ENCODE data around the gene SNRPA. TPM values are rescaled to one million over a fixed set of nuclear protein-coding genes. Genes with fewer than 3 reads are reported as not detected.

Gene SNRPA
- total and polyA plus RNA-seq, 2 of the 13 experiments (the other 11 are each of a cell fraction or from before 2014, with no cell fraction given) = 59.6 to 162 TPM

- BruUV-seq (replicated peaks) = no TSS peak
- Histone ChIP-seq H3K9ac (ENCODE audit: insufficient read depth, low read depth, low read length) (peak overlapping the region; percentile 38; the same call in 1 of the 2 replicates), H3K9me3 (ENCODE audit: low read length) (no peaks in the 10 kb centered on the region), H3K27ac (ENCODE audit: extremely low read length, insufficient read depth, low read length) (no peak overlapping the region), H3K79me2 (ENCODE audit: insufficient read depth, low read length) (no peaks in the 10 kb centered on the region), H4K20me1 (ENCODE audit: insufficient read depth, low read length) (no peaks in the 10 kb centered on the region), H2AFZ (ENCODE audit: low read length) (no peak overlapping the region), H3K27me3 (ENCODE audit: control insufficient read depth in 1 of 2, insufficient read depth in 2 of 2, low read length in 2 of 2) (no peaks in the 10 kb centered on the region), H3K4me3 (replicated peaks in 1 of 3; ENCODE audit: insufficient read depth in 1 of 3, low read depth in 2 of 3, low read length in 3 of 3) (no peak overlapping the region), H3K4me1 (ENCODE audit: insufficient read depth, low read length) (peaks cover 7% of the 10 kb centered on the region; the same call in 1 of the 2 replicates), H3K36me3 (replicated peaks in 1 of 2; ENCODE audit: control insufficient read depth in 1 of 2, insufficient read depth in 2 of 2, low read length in 2 of 2) (peaks cover 8 to 21% of the 10 kb centered on the region in 2 experiments; a peak in 4 of 5 replicates), H3K4me2 (ENCODE audit: low read depth, low read length) (no peak overlapping the region)
- in situ Hi-C loops (cut with HindIII; ENCODE audit: extremely low pct_ligation_motif_present, low pct_unique_long_range_greater_than_20kb) = loop anchor here (5.0 kb wide), 1 partner anchor 40 kb away; no protein-coding TSS in a partner anchor
- intact Hi-C loops (cut with micrococcal nuclease; ENCODE audit: unreplicated experiment) = loop anchor here (1.0 kb wide), 1 partner anchor 39 kb away; no protein-coding TSS in a partner anchor
- ChIA-PET POLR2A (interaction anchor here (0.7 to 1.1 kb wide), 2 partner anchors 40 to 48 kb away, joined by 3 to 4 read pairs; partner anchors contain the start of gene ACTMAP), CTCF (ENCODE audit: low intra/inter-chr PET ratio, low total read pairs) (interaction anchor here (1.4 to 2.2 kb wide), 2 partner anchors 40 to 68 kb away, joined by 5 to 19 read pairs; no protein-coding TSS in a partner anchor)
- FAIRE-seq (peak; percentile 34), ATAC-seq (peak; percentile 98), DNase-seq (ENCODE audit: low spot score) (peak; percentile 50)
- 58% methylated on average over 16 of the region's 18 CpGs for WGBS (ENCODE audit: low lambda C conversion rate)
- TF ChIP-seq ZNF234 (CRISPR knock-in tag; conservative IDR thresholded peaks at IDR 0.05) (no peak), HNF1B (CRISPR knock-in tag; IDR thresholded peaks at IDR 0.05) (no peak), SIN3B (IDR thresholded peaks at IDR 0.05; ENCODE audit: low read length) (0 out of 2 replicates have a peak, but pooled peaks have one; percentile 35), ZBTB37 (CRISPR knock-in tag; IDR thresholded peaks at IDR 0.05) (no peak), ZNF207 (IDR thresholded peaks at IDR 0.05; ENCODE audit: borderline replicate concordance) (no peak), PHF8 (CRISPR knock-in tag; IDR thresholded peaks at IDR 0.05) (peak; percentile 21; the same call in 1 of the 2 replicates), ZNF326 (CRISPR knock-in tag; IDR thresholded peaks at IDR 0.05; ENCODE audit: borderline replicate concordance) (no peak), ZFY (CRISPR knock-in tag; IDR thresholded peaks at IDR 0.05) (peak; percentile 63; the same call in 1 of the 2 replicates), ZNF563 (CRISPR knock-in tag; IDR thresholded peaks at IDR 0.05) (no peak), CBFB (CRISPR knock-in tag; IDR thresholded peaks at IDR 0.05) (no peak), ZFP91 (CRISPR knock-in tag; IDR thresholded peaks at IDR 0.05; ENCODE audit: borderline replicate concordance) (peak; percentile 52; the same call in 1 of the 2 replicates), ZNF557 (CRISPR knock-in tag; IDR thresholded peaks at IDR 0.05) (no peak), ZNF10 (CRISPR knock-in tag; IDR thresholded peaks at IDR 0.05; ENCODE audit: borderline replicate concordance, low read depth) (no peak), SP5 (CRISPR knock-in tag; IDR thresholded peaks at IDR 0.05; ENCODE audit: borderline replicate concordance, low read depth) (no peak), ATRX (CRISPR knock-in tag; IDR thresholded peaks at IDR 0.05; ENCODE audit: borderline replicate concordance) (no peak), SIX4 (CRISPR knock-in tag; IDR thresholded peaks at IDR 0.05) (no peak), ZBTB3 (CRISPR knock-in tag; IDR thresholded peaks at IDR 0.05; ENCODE audit: borderline replicate concordance, low read depth) (no peak), FOSL2 (CRISPR knock-in tag; IDR thresholded peaks at IDR 0.05) (no peak), ZKSCAN1 (IDR thresholded peaks at IDR 0.05; ENCODE audit: low read length) (no peak)
Observed at GRCh38 chr19:40702337-40703012, 48.5 kb upstream of the SNRPA start.

All from HepG2 (cell line).